Common myeloid progenitor, CD34-positive (primary cell): ENCODE data around the gene PTBP1.
"Not testable (repeated sequence)": the region's sequence is repeated elsewhere in the genome, so short reads cannot be mapped to it uniquely, and the experiment has no call there.

Source experiments
- CTCF ChIA-PET: fragments of 350-600 bp; sonication (Branson Sonifier 250); formaldehyde crosslinking; loops from one replicate; lab custom pipeline; 2021; ENCODE audit warnings: antibody characterized with exemption; lab: Charles Lee
- POLR2A ChIA-PET: fragments of 350-600 bp; sonication (Branson Sonifier 250); formaldehyde crosslinking; loops from one replicate; lab custom pipeline; 2021; ENCODE audit warnings: antibody characterized with exemption; lab: Charles Lee
- DNase-seq, 3 donors: peaks; one replicate each; pipeline versions ENCODE4 v3.0.0 to v3.0.0-alpha.2; 2013
- H3K27ac ChIP-seq, 2 experiments: 1 replicate in 1 of 2; 2 replicates in 1 of 2; pipeline ENCODE4 v1.7.0; 2013; ENCODE audit warnings: inconsistent platforms in 2 of 2, low read length in 2 of 2, mild to moderate bottlenecking in 2 of 2, low read depth in 1 of 2, moderate library complexity in 1 of 2; ENCODE audit not compliant: severe bottlenecking in 2 of 2, insufficient read depth in 1 of 2, poor library complexity in 1 of 2
- H3K27me3 ChIP-seq, 5 experiments: replicated peaks in 2 of 5; 1 replicate in 3 of 5; 2 replicates in 2 of 5; pipeline versions ENCODE4 v1.6.1 to v1.7.0; 2013; ENCODE audit warnings: low read length in 4 of 5, mild to moderate bottlenecking in 2 of 5, moderate library complexity in 2 of 5, inconsistent platforms in 1 of 5; ENCODE audit not compliant: insufficient read depth in 5 of 5, control insufficient read depth in 4 of 5
- H3K36me3 ChIP-seq, 4 experiments: 1 replicate in 2 of 4; 2 replicates in 2 of 4; pipeline versions ENCODE4 v1.6.1 to v1.7.0; 2013; ENCODE audit warnings: low read length in 3 of 4, control low read depth in 1 of 4, mild to moderate bottlenecking in 1 of 4; ENCODE audit not compliant: control insufficient read depth in 4 of 4, insufficient read depth in 4 of 4
- H3K4me1 ChIP-seq, 4 experiments: 1 replicate in 3 of 4; 2 replicates in 1 of 4; pipeline versions ENCODE4 v1.6.1 to v1.7.1; 2013; ENCODE audit warnings: low read length in 3 of 4, mild to moderate bottlenecking in 3 of 4, control low read depth in 1 of 4, inconsistent platforms in 1 of 4, moderate library complexity in 1 of 4; ENCODE audit not compliant: control insufficient read depth in 4 of 4, insufficient read depth in 4 of 4; ENCODE audit errors: control extremely low read depth in 1 of 4
- H3K4me3 ChIP-seq, 7 experiments: 1 replicate in 4 of 7; 2 replicates in 3 of 7; pipeline versions ENCODE4 v1.5.1 to v1.7.0; 2013; ENCODE audit warnings: mild to moderate bottlenecking in 7 of 7, low read length in 6 of 7, moderate library complexity in 6 of 7, inconsistent platforms in 2 of 7, low read depth in 2 of 7, control low read depth in 1 of 7; ENCODE audit not compliant: insufficient read depth in 4 of 7, control insufficient read depth in 1 of 7; ENCODE audit errors: extremely low read depth in 1 of 7
- H3K9me3 ChIP-seq, 5 experiments: 1 replicate in 4 of 5; 2 replicates in 1 of 5; pipeline versions ENCODE4 v1.6.1 to v1.7.1; 2013; ENCODE audit warnings: low read length in 4 of 5, mild to moderate bottlenecking in 2 of 5, inconsistent platforms in 1 of 5, low read depth in 1 of 5, moderate library complexity in 1 of 5; ENCODE audit not compliant: control insufficient read depth in 4 of 5, insufficient read depth in 2 of 5; ENCODE audit errors: control extremely low read depth in 1 of 5
- WGBS: methylation state at CpG from one replicate; pipeline ENCODE4 v1.1.5; 2013; ENCODE audit not compliant: insufficient coverage; 5-methylcytosine and 5-hydroxymethylcytosine counted together

The PTBP1 gene

DNA sequence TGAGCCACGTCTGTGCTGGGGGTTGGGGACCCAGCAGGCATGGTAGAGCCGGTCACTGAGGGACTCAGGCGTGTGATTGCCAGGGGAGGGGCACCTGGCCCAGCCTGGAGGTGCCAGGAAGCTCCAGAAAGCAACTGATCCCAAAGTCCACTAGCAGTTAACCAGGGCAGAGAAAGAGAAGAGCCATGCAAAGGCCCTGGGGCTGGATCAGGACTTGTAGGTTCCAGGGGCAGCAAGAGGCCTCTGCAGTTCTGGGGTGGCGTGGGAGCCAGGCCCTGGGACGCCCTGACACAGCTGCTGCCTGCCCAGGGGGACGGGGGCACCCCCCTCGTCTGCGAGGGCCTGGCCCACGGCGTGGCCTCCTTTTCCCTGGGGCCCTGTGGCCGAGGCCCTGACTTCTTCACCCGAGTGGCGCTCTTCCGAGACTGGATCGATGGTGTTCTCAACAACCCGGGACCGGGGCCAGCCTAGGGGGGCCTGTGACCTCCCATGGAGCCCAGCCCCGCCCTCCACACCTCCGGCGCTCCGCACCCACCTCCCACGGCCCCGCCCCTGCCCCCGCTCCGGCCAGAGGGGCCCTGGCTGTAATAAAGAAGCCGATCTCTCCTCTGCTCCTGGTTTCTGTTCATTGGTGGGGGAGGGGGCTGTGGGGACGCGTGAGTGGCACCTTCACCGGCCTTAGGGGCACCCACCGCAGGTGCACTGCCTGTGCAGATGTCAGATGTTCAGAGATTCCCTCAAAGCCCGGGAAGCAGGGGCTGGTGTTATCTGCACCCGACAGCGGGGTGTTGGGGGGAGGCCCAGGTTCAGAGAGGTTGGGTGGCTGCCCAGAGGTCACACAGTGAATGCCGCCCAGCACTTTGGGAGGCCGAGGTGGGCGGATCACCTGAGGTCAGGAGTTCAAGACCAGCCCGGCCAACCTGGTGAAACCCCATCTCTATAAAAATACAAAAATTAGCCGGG, 34.4 kb downstream of the PTBP1 start:
- peaks cover 0 to 10% (median 0%) of the 10 kb centered on the region in 5 experiments for H3K27me3 ChIP-seq
- no peak overlapping the region for H3K27ac ChIP-seq
- no peak for DNase-seq
- ChIA-PET CTCF (interaction anchor here (1.5 kb wide), 1 partner anchor 8 kb away, joined by 4 read pairs; no protein-coding TSS in a partner anchor), POLR2A (no interaction called here)
- WGBS: 87% methylated on average over 33 of the region's 38 CpGs
- no peaks in the 10 kb centered on the region for H3K9me3 ChIP-seq
- H3K36me3 ChIP-seq: no peaks in the 10 kb centered on the region
- no peak overlapping the region for H3K4me3 ChIP-seq
- H3K4me1 ChIP-seq: peaks cover 0 to 5% (median 4%) of the 10 kb centered on the region in 4 experiments

GRCh38 chr19:834216-834615, 37.0 kb downstream of the PTBP1 start:
- Histone ChIP-seq H3K9me3 (no peaks in the 10 kb centered on the region), H3K4me3 (no peak overlapping the region), H3K36me3 (no peaks in the 10 kb centered on the region), H3K27ac (no peak overlapping the region), H3K27me3 (peaks cover 0 to 12% (median 0%) of the 10 kb centered on the region in 5 experiments), H3K4me1 (peaks cover 0 to 9% (median 3%) of the 10 kb centered on the region in 4 experiments)
- ChIA-PET POLR2A (no interaction called here), CTCF (no interaction called here)
- WGBS: 94% methylated on average over 22 of the region's 24 CpGs
- DNase-seq: no peak

DNA sequence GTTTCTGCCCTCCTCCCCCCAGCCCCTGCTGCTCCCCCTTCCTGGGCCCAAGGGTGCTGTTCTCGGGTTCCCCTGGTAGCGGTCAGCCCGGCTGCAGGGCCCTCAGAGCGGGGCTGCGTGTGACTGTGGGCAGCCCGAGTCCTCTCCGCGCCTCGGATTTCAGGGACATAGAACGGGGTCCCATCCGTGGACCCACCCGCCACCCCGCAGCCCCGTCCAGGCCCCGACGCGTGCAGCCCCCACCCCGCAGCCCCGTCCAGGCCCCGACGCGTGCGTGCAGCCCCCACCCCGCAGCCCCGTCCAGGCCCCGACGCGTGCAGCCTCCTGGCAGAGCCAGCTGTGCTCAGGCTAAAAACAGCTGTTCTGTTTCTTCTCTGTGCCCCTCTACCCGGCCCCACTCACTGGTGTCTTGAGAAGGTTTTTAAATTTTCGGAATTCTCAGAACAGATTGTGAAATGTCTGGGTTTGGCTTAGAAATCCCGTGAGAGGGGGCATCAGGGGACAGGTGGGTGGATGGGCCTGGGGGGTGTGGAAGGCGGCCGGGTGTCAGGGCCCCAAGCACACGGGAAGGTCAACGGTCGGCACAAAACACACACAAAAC, 38.1 kb downstream of the PTBP1 start:
- peaks cover 0 to 9% (median 3%) of the 10 kb centered on the region in 4 experiments for H3K4me1 ChIP-seq
- H3K27me3 ChIP-seq: peaks cover 0 to 12% (median 0%) of the 10 kb centered on the region in 5 experiments
- H3K9me3 ChIP-seq: no peaks in the 10 kb centered on the region
- H3K4me3 ChIP-seq: no peak overlapping the region
- WGBS: 88% methylated on average over 30 of the region's 36 CpGs
- ChIA-PET CTCF (no interaction called here), POLR2A (no interaction called here)
- H3K27ac ChIP-seq: no peak overlapping the region
- DNase-seq: no peak
- H3K36me3 ChIP-seq: no peaks in the 10 kb centered on the region

GRCh38 chr19:840519-841206, 43.4 kb downstream of the PTBP1 start, which contains the start of gene PRTN3:
TSS of gene PRTN3 (plus strand) at chr19:840999. CDS start at chr19:841009, 10 bp downstream.
- POLR2A ChIA-PET: no interaction called here
- DNase-seq: no peak
- Histone ChIP-seq H3K4me3 (no peak within 1 kb of the TSS), H3K27ac (no peak within 1 kb of the TSS), H3K9me3 (no peaks in the 10 kb centered on the region), H3K36me3 (no peaks in the 10 kb centered on the region), H3K4me1 (peaks cover 0 to 17% (median 12%) of the 10 kb centered on the region in 4 experiments), H3K27me3 (peaks cover 0 to 49% (median 4%) of the 10 kb centered on the region in 5 experiments)
- 75% methylated on average over 16 of the region's 24 CpGs for WGBS
- CTCF ChIA-PET: interaction anchor here (0.9 to 2.0 kb wide), 5 partner anchors 10 to 83 kb away, joined by 3 to 11 read pairs (median 4); no protein-coding TSS in a partner anchor

GRCh38 chr19:842802-843179, 45.5 kb downstream of the PTBP1 start:
- CTCF ChIA-PET: interaction anchor here (1.2 kb wide), 1 partner anchor 72 kb away, joined by 3 read pairs; no protein-coding TSS in a partner anchor
- H3K27ac ChIP-seq, POLR2A ChIA-PET, H3K36me3 ChIP-seq, H3K4me3 ChIP-seq, DNase-seq, H3K9me3 ChIP-seq: not testable (repeated sequence)
- Histone ChIP-seq H3K4me1 (peaks cover 0 to 12% (median 9%) of the 10 kb centered on the region in 4 experiments), H3K27me3 (peaks cover 3 to 56% (median 7%) of the 10 kb centered on the region in 5 experiments)
- 77% methylated on average over 3 of the region's 7 CpGs for WGBS

- no peaks in the 10 kb centered on the region for H3K9me3 ChIP-seq
- ChIA-PET CTCF (interaction anchor here (1.2 kb wide), 1 partner anchor 73 kb away, joined by 3 read pairs; no protein-coding TSS in a partner anchor), POLR2A (no interaction called here)
- WGBS: 1% methylated on average over 32 of the region's 46 CpGs
- no peak overlapping the region for H3K27ac ChIP-seq
- H3K4me1 ChIP-seq: peaks cover 0 to 12% (median 9%) of the 10 kb centered on the region in 4 experiments
- H3K36me3 ChIP-seq: no peaks in the 10 kb centered on the region
- DNase-seq: peak in 1 of 3 donors; percentile 51
- peak overlapping the region in 1 of 7 experiments; percentile 19 for H3K4me3 ChIP-seq
- H3K27me3 ChIP-seq: peaks cover 3 to 61% (median 8%) of the 10 kb centered on the region in 5 experiments
Observed at GRCh38 chr19:843180-843835, 46.1 kb downstream of the PTBP1 start.
